Heart left ventricle (tissue), 13 donors: ENCODE results near the gene GPANK1.

ENCODE experiments used
- POLR2A ChIP-seq, 2 donors: fragments of 450-650 bp; IDR thresholded peaks; one replicate each; pipeline ENCODE4 v1.6.1; 2017; ENCODE audit warnings: antibody characterized with exemption in 2 of 2, mild to moderate bottlenecking in 2 of 2, moderate library complexity in 2 of 2
- TF ChIP-seq, protein P1 (sequence below), 12 donors: fragments of 200-600 bp; sonication (generic) in 4 of 12; IDR thresholded peaks; one replicate each; pipeline versions ENCODE4 v1.5.0 to v1.8.0; 2018 to 2022; ENCODE audit warnings: antibody characterized with exemption in 12 of 12, mild to moderate bottlenecking in 5 of 12
- donor health status: ischemic (EF 13 %, LVEDD 7.1; RV severe dilation, severe dysfunction).
- donor health status: DM: no; HTN: yes; CAD: no.
- donor health status: DM: no; HTN: no; CAD: no.
- donor health status: ischemic (EF 25% LVEDD 6.9; RV normal size, moderate dysfunction).
- donor health status: ischemic (EF 25% LVEDD 5.7; RV mildly dilated, moderate dysfunction).
- donor health status: ischemic (EF 35%, LVEDD 5.7; RV mildly dilated, moderate dysfunction).
- donor health status: nonischemic (EF 11% LVEDD 7.7; RV severe dilation, severe dysfunction).
- donor health status: DM: yes; HTN: yes; CAD: no.
- donor health status: PGD.
- donor health status: ischemic (EF 29% LVEDD 5.4; RV normal size, mild dysfunction).
- donor health status: nonischemic (EF 23%, LVEDD 6.1; RV moderate dilation, normal function).

DNA sequence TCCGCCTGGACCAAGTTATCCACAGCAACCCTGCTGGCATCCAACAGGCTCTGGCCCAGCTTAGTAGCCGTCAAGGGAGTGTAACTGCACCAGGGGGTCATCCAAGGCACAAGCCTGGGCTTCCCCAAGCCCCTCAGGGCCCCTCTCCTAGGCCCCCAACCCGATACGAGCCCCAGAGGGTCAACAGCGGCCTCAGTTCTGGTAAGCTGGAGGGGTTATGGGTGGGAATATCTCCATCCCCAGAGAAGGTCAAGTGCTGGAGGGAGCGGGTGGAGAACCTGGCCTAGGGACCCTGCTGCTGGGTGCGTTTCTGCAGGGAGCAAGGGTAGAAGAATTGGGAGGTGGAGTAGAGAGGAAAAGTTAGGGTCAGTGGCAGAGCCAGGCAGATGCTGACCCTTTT, 31.4 kb downstream of the GPANK1 start:
- TF ChIP-seq, protein P1, sequence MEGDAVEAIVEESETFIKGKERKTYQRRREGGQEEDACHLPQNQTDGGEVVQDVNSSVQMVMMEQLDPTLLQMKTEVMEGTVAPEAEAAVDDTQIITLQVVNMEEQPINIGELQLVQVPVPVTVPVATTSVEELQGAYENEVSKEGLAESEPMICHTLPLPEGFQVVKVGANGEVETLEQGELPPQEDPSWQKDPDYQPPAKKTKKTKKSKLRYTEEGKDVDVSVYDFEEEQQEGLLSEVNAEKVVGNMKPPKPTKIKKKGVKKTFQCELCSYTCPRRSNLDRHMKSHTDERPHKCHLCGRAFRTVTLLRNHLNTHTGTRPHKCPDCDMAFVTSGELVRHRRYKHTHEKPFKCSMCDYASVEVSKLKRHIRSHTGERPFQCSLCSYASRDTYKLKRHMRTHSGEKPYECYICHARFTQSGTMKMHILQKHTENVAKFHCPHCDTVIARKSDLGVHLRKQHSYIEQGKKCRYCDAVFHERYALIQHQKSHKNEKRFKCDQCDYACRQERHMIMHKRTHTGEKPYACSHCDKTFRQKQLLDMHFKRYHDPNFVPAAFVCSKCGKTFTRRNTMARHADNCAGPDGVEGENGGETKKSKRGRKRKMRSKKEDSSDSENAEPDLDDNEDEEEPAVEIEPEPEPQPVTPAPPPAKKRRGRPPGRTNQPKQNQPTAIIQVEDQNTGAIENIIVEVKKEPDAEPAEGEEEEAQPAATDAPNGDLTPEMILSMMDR (IDR thresholded peaks at IDR 0.05), result no peak
- TF ChIP-seq POLR2A (IDR thresholded peaks at IDR 0.05), result no peak
